SK-N-SH (cell line): ENCODE data around the gene GRK3.

Experiments
- TF ChIP-seq, protein P1 (sequence below): fragments of 200-600 bp; sonication (generic); IDR thresholded peaks from 2 replicates; pipeline ENCODE4 v1.6.1; 2017; ENCODE audit warnings: antibody characterized with exemption, mild to moderate bottlenecking, moderate library complexity
- TF ChIP-seq, protein P2 (sequence below): IDR thresholded peaks from 2 replicates; pipeline ENCODE4 v1.6.1; 2012; ENCODE audit warnings: mild to moderate bottlenecking, low read depth, low read length, moderate library complexity

DNA sequence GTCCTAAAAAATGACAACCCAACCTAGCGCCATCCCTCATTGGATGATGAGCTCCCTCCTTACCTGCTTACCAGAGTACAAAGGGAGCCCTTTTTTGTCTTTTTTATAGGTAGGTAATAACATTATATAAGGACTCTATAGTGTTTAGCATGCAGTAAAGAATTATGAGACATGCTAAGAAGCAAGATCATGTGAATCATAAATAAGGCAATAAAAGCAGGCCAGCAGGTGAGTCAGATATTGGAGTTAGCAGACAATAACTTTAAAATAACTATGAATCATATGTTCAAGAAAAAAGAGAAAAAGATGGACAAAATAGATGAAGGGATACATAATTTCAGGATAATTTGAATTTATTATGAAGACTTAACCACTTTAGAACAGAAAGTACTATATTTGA lies 81.5 kb downstream of the GRK3 start:
- TF ChIP-seq, protein P1, sequence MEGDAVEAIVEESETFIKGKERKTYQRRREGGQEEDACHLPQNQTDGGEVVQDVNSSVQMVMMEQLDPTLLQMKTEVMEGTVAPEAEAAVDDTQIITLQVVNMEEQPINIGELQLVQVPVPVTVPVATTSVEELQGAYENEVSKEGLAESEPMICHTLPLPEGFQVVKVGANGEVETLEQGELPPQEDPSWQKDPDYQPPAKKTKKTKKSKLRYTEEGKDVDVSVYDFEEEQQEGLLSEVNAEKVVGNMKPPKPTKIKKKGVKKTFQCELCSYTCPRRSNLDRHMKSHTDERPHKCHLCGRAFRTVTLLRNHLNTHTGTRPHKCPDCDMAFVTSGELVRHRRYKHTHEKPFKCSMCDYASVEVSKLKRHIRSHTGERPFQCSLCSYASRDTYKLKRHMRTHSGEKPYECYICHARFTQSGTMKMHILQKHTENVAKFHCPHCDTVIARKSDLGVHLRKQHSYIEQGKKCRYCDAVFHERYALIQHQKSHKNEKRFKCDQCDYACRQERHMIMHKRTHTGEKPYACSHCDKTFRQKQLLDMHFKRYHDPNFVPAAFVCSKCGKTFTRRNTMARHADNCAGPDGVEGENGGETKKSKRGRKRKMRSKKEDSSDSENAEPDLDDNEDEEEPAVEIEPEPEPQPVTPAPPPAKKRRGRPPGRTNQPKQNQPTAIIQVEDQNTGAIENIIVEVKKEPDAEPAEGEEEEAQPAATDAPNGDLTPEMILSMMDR, result no peak
- TF ChIP-seq, protein P2, sequence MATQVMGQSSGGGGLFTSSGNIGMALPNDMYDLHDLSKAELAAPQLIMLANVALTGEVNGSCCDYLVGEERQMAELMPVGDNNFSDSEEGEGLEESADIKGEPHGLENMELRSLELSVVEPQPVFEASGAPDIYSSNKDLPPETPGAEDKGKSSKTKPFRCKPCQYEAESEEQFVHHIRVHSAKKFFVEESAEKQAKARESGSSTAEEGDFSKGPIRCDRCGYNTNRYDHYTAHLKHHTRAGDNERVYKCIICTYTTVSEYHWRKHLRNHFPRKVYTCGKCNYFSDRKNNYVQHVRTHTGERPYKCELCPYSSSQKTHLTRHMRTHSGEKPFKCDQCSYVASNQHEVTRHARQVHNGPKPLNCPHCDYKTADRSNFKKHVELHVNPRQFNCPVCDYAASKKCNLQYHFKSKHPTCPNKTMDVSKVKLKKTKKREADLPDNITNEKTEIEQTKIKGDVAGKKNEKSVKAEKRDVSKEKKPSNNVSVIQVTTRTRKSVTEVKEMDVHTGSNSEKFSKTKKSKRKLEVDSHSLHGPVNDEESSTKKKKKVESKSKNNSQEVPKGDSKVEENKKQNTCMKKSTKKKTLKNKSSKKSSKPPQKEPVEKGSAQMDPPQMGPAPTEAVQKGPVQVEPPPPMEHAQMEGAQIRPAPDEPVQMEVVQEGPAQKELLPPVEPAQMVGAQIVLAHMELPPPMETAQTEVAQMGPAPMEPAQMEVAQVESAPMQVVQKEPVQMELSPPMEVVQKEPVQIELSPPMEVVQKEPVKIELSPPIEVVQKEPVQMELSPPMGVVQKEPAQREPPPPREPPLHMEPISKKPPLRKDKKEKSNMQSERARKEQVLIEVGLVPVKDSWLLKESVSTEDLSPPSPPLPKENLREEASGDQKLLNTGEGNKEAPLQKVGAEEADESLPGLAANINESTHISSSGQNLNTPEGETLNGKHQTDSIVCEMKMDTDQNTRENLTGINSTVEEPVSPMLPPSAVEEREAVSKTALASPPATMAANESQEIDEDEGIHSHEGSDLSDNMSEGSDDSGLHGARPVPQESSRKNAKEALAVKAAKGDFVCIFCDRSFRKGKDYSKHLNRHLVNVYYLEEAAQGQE, result no peak
